Gastrocnemius medialis (tissue), 4 donors: ENCODE results near the gene LETMD1. TPM values are rescaled to one million over a fixed set of nuclear protein-coding genes. Genes with fewer than 3 reads are reported as not detected.

ENCODE experiments used
- ATAC-seq, 2 donors: fragments of 150-250 bp; one replicate each; pipeline ENCODE4 v1.9.1; 2016
- DNase-seq, 2 donors: peaks; one replicate each; pipeline ENCODE4 v3.0.0-alpha.2; 2019
- H3K27ac ChIP-seq, 4 donors: fragments of 200-600 bp; sonication (generic); 1 replicate in 1 of 4; 2 replicates in 3 of 4; pipeline ENCODE4 v1.5.1; 2016 to 2018; ENCODE audit warnings: mild to moderate bottlenecking in 2 of 4, moderate library complexity in 1 of 4
- H3K27me3 ChIP-seq, 3 donors: fragments of 200-600 bp; sonication (generic) in 2 of 3; 1 replicate in 1 of 3; 2 replicates in 2 of 3; pipeline versions ENCODE4 v1.5.1 to v1.6.0; 2016 to 2019; ENCODE audit warnings: mild to moderate bottlenecking in 1 of 3, moderate library complexity in 1 of 3
- H3K36me3 ChIP-seq, 2 donors: fragments of 200-600 bp; sonication (generic) in 1 of 2; one replicate each; pipeline ENCODE4 v1.5.1; 2017 to 2018
- H3K4me1 ChIP-seq, 2 donors: fragments of 200-600 bp; sonication (generic) in 1 of 2; one replicate each; pipeline ENCODE4 v1.5.1; 2016 to 2017; ENCODE audit warnings: mild to moderate bottlenecking in 2 of 2
- H3K4me3 ChIP-seq, 4 donors: fragments of 200-600 bp; sonication (generic) in 3 of 4; 1 replicate in 1 of 4; 2 replicates in 3 of 4; pipeline ENCODE4 v1.5.1; 2016 to 2019; ENCODE audit warnings: mild to moderate bottlenecking in 2 of 4
- H3K9me3 ChIP-seq, 3 donors: fragments of 200-600 bp; sonication (generic) in 2 of 3; 1 replicate in 1 of 3; 2 replicates in 2 of 3; pipeline ENCODE4 v1.5.1; 2016 to 2019
- POLR2A ChIP-seq, 2 donors: fragments of 450-650 bp; IDR thresholded peaks; one replicate each; pipeline ENCODE4 v1.6.1; 2017; ENCODE audit warnings: antibody characterized with exemption in 2 of 2, mild to moderate bottlenecking in 2 of 2, moderate library complexity in 2 of 2
- in situ Hi-C, 4 donors: fragments of 200-750 bp; cut with MboI; loops; one replicate each; pipeline versions ENCODE4 v1.15.0 to v1.8.0; 2017; ENCODE audit warnings: low sequenced_read_pairs in 4 of 4
- intact Hi-C: fragments of 100-400 bp; cut with DNase I; formaldehyde crosslinking; loops from one replicate; pipeline ENCODE4 v1.15.1; 2023; ENCODE audit warnings: low total_unique reads
- total RNA-seq, 4 donors: library from RNA; depleted of rRNA; stranded (reverse); fragments of >200 nt; gene quantifications; one replicate each; pipeline versions ENCODE4 v1.1.0 to v1.2.3, GENCODE V29; 2016
- TF ChIP-seq, protein P1 (sequence below), 5 experiments: fragments of 450-650 bp in 3 of 5; fragments of 200-600 bp in 2 of 5; sonication (generic) in 2 of 5; IDR thresholded peaks in 4 of 5; conservative IDR thresholded peaks in 1 of 5; 1 replicate in 4 of 5; 2 replicates in 1 of 5; pipeline ENCODE4 v1.5.1; 2016 to 2019; ENCODE audit warnings: antibody characterized with exemption in 5 of 5, mild to moderate bottlenecking in 3 of 5, moderate library complexity in 3 of 5

The LETMD1 gene
- total RNA-seq, 4 donors from 2014 or later = 22.5 to 42.4 (median 29.8) TPM

DNA sequence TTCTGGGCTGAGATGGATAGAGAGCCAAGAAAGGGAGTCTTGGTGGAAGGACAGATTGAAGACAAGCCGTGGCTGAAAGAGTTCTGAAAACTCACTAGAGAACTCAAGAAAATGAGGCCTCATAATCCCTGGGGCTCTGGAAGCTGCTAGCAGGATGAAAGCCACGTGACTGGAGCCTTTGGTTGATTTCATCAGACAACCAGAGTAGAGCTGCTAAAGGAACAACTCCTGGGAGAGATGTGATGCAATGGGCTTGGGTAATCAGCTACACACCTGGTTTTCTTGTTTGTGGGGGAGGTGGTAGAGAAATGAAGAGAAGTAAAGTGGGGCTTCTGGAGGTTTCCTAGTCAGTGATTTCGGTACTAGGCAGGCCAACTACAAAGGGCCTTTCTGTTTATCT, 21.9 kb downstream of the LETMD1 start:
- peak overlapping the region; percentile 52 to 67 (median 56) for H3K27ac ChIP-seq
- no peak overlapping the region for H3K4me3 ChIP-seq
- peaks cover 0 to 59% of the 10 kb centered on the region in 2 donors for H3K36me3 ChIP-seq
- in situ Hi-C loops = no loop called here
- H3K9me3 ChIP-seq = no peaks in the 10 kb centered on the region
- TF ChIP-seq, protein P1, sequence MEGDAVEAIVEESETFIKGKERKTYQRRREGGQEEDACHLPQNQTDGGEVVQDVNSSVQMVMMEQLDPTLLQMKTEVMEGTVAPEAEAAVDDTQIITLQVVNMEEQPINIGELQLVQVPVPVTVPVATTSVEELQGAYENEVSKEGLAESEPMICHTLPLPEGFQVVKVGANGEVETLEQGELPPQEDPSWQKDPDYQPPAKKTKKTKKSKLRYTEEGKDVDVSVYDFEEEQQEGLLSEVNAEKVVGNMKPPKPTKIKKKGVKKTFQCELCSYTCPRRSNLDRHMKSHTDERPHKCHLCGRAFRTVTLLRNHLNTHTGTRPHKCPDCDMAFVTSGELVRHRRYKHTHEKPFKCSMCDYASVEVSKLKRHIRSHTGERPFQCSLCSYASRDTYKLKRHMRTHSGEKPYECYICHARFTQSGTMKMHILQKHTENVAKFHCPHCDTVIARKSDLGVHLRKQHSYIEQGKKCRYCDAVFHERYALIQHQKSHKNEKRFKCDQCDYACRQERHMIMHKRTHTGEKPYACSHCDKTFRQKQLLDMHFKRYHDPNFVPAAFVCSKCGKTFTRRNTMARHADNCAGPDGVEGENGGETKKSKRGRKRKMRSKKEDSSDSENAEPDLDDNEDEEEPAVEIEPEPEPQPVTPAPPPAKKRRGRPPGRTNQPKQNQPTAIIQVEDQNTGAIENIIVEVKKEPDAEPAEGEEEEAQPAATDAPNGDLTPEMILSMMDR (IDR thresholded peaks at IDR 0.05 in 4 of 5, conservative IDR thresholded peaks at IDR 0.05 in 1 of 5) = no peak
- TF ChIP-seq POLR2A (IDR thresholded peaks at IDR 0.05) = no peak
- no peaks in the 10 kb centered on the region for H3K27me3 ChIP-seq
- H3K4me1 ChIP-seq = peaks cover 8 to 13% of the 10 kb centered on the region in 2 donors
- DNase-seq = peak; percentile 61 to 79
- peak; percentile 89 to 94 for ATAC-seq
- intact Hi-C loops = no loop called here

DNA sequence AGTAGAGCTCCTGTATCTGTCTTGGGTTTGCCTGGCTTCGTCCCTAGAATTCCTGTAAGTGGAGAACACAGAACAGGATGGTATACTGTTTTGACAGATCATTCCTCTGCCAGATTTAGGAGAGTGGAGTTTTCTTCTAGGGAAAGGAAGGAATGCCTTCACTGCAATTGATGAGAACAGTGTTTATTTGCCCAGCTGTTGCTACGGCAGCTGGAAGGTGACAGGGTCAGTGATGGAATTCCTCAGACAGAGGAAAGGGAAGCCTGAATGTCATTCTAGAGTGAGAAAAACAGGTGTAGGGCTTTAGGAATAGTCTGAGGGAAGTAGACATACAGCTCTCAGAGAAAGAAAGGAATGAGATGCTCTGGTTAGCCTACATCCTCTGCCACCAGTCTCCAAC, 23.5 kb downstream of the LETMD1 start:
- DNase-seq (no peak), ATAC-seq (no peak)
- peaks cover 0 to 42% of the 10 kb centered on the region in 2 donors for H3K36me3 ChIP-seq
- no peak overlapping the region for H3K27ac ChIP-seq
- H3K9me3 ChIP-seq = no peaks in the 10 kb centered on the region
- in situ Hi-C loops = no loop called here
- no peaks in the 10 kb centered on the region for H3K27me3 ChIP-seq
- intact Hi-C loops = no loop called here
- H3K4me1 ChIP-seq = peaks cover 24 to 30% of the 10 kb centered on the region in 2 donors
- no peak overlapping the region for H3K4me3 ChIP-seq
- TF ChIP-seq POLR2A (IDR thresholded peaks at IDR 0.05) = no peak
- TF ChIP-seq, protein P1 (IDR thresholded peaks at IDR 0.05 in 4 of 5, conservative IDR thresholded peaks at IDR 0.05 in 1 of 5) = no peak

DNA sequence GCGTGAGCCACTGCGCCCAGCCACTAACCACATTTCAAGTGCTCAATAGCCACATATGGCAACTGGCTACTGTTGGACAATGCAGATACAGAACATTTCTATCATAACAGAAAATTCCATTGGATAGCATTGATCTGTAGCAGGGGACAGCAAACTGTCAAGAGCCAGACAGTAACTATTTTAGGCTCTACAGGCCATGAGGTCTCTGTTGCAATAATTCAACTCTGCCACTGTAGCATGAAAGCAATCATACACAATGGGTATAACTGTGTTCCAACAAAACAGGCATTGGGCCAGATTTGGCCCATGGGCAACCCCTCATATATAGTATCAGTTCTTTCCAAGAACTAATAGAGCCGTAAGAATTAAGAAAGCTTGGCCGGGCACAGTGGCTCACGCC, 27.3 kb downstream of the LETMD1 start:
- Histone ChIP-seq H3K9me3 (no peaks in the 10 kb centered on the region), H3K27me3 (no peaks in the 10 kb centered on the region), H3K4me1 (peaks cover 38 to 40% of the 10 kb centered on the region in 2 donors), H3K36me3 (peaks cover 0 to 20% of the 10 kb centered on the region in 2 donors), H3K27ac (peak overlapping the region in 1 of 4 donors; percentile 53), H3K4me3 (no peak overlapping the region)
- intact Hi-C loops (no loop called here), in situ Hi-C loops (no loop called here)
- TF ChIP-seq, protein P1 (IDR thresholded peaks at IDR 0.05 in 4 of 5, conservative IDR thresholded peaks at IDR 0.05 in 1 of 5) = no peak
- no peak for TF ChIP-seq POLR2A (IDR thresholded peaks at IDR 0.05)
- no peak for DNase-seq
- peak; percentile 30 to 53 for ATAC-seq

DNA sequence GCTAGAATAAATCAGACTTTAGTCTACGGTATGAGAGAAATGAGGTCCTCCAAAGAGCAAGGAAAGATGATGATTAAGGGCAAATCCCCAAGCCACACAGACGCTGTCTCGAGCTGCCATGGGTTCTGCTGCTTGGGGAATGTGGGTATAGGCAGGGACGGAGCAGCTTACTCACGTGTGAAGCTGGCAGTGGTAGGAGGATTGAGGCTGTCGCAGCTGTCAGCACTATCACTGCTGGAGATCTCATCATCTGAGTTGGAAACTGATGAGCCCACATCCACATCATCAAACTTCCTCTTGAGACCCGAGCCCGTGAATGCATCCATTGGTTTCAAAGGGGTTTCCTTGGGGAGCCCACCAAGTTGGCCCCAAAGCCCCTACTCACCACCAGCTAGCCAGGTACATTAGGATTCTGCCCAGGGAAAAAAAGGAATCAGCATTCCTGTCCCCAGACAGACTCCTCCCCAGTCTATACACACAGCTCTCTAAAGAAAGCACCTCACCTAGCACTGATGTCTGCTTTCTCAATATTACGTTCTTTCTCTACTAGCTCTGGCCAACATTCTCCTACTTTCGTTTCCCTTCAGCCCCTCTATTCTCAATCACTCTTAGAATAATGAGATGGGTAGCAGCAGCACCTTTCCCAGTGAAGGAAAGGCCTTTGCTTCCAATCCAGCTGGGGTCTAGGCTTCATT, 28.3 kb downstream of the LETMD1 start:
- peaks cover 42 to 46% of the 10 kb centered on the region in 2 donors for H3K4me1 ChIP-seq

More for the DNA sequence above, 28.3 kb downstream of the LETMD1 start:
- H3K27ac ChIP-seq = peak overlapping the region in 1 of 4 donors; percentile 45
- TF ChIP-seq, protein P1 (IDR thresholded peaks at IDR 0.05 in 4 of 5, conservative IDR thresholded peaks at IDR 0.05 in 1 of 5) = no peak
- TF ChIP-seq POLR2A (IDR thresholded peaks at IDR 0.05) = no peak
- no peak overlapping the region for H3K4me3 ChIP-seq
- no peaks in the 10 kb centered on the region for H3K27me3 ChIP-seq
- no peak for DNase-seq
- intact Hi-C loops = no loop called here
- H3K9me3 ChIP-seq = no peaks in the 10 kb centered on the region
- ATAC-seq = no peak
- peaks cover 0 to 20% of the 10 kb centered on the region in 2 donors for H3K36me3 ChIP-seq
- in situ Hi-C loops = no loop called here
